Vagina (tissue), 2 donors: ENCODE results near the gene DKKL1.

ENCODE experiments used
- CTCF ChIP-seq, 3 experiments: fragments of 450-650 bp in 2 of 3; fragments of 200-600 bp in 1 of 3; sonication (generic) in 1 of 3; IDR thresholded peaks; one replicate each; pipeline ENCODE4 v1.5.1; 2017 to 2019; ENCODE audit warnings: antibody characterized with exemption in 3 of 3, mild to moderate bottlenecking in 2 of 3, moderate library complexity in 2 of 3
- POLR2A ChIP-seq, 2 donors: fragments of 450-650 bp; IDR thresholded peaks; one replicate each; pipeline ENCODE4 v1.6.1; 2017; ENCODE audit warnings: antibody characterized with exemption in 2 of 2, mild to moderate bottlenecking in 2 of 2, moderate library complexity in 2 of 2

GRCh38 chr19:49339301-49340068, 24.2 kb upstream of the DKKL1 start:
- TF ChIP-seq CTCF (IDR thresholded peaks at IDR 0.05), result no peak
- peak in 1 of 2 donors; percentile 45 for TF ChIP-seq POLR2A (IDR thresholded peaks at IDR 0.05)
